Adrenal gland (tissue), 12 donors: ENCODE data around the gene RACK1. TPM values are rescaled to one million over a fixed set of nuclear protein-coding genes. Genes with fewer than 3 reads are reported as not detected.

ENCODE experiments used
- DNase-seq, 7 donors: peaks; one replicate each; pipeline ENCODE4 v3.0.0-alpha.2; 2019 to 2020
- H3K27ac ChIP-seq, 5 donors: fragments of 200-600 bp; sonication (generic) in 4 of 5; 1 replicate in 3 of 5; 2 replicates in 2 of 5; pipeline versions ENCODE4 v1.5.1 to v1.8.0; 2016 to 2020; ENCODE audit warnings: mild to moderate bottlenecking in 1 of 5
- H3K27me3 ChIP-seq: fragments of 200-600 bp; 2 replicates; pipeline ENCODE4 v1.8.0; 2021
- H3K36me3 ChIP-seq, 2 donors: fragments of 200-600 bp; replicated peaks in 1 of 2; 1 replicate in 1 of 2; 2 replicates in 1 of 2; pipeline versions ENCODE4 v1.5.1 to v1.8.0; 2018 to 2022
- H3K4me1 ChIP-seq, 2 donors: fragments of 200-600 bp; replicated peaks in 1 of 2; 1 replicate in 1 of 2; 2 replicates in 1 of 2; pipeline versions ENCODE4 v1.5.1 to v1.8.0; 2018 to 2021
- H3K4me3 ChIP-seq, 4 donors: fragments of 200-600 bp; sonication (generic) in 3 of 4; one replicate each; pipeline ENCODE4 v1.5.1; 2016 to 2018
- H3K9me3 ChIP-seq, 3 donors: fragments of 200-600 bp; sonication (generic) in 1 of 3; replicated peaks in 1 of 3; 1 replicate in 2 of 3; 2 replicates in 1 of 3; pipeline versions ENCODE4 v1.5.1 to v1.8.0; 2016 to 2021
- POLR2A ChIP-seq, 2 donors: fragments of 450-650 bp; IDR thresholded peaks; one replicate each; pipeline ENCODE4 v1.6.1; 2017; ENCODE audit warnings: antibody characterized with exemption in 2 of 2, mild to moderate bottlenecking in 2 of 2, moderate library complexity in 1 of 2
- WGBS, 4 donors: extraction: QIAGEN DNeasy Blood & Tissue Kit in 2 of 4; methylation state at CpG; one replicate each; pipeline versions ENCODE4 v1.1.5 to v1.1.7; 2013 to 2017; 5-methylcytosine and 5-hydroxymethylcytosine counted together
- intact Hi-C, 2 donors: fragments of 100-400 bp; cut with DNase I; formaldehyde crosslinking; loops; one replicate each; pipeline versions ENCODE4 v1.14.1 to v1.15.0; 2022 to 2023
- microRNA-seq, 3 donors: library from miRNA; unstranded; fragments of <30 nt; microRNA quantifications; one replicate each; pipeline ENCODE4, GENCODE V29; 2017 to 2020
- polyA plus RNA-seq, 3 donors: library from polyadenylated mRNA; stranded (reverse); fragments of 200-250 nt in 2 of 3; fragments of 350-450 nt in 1 of 3; fragmentation: Illumina TruSeq in 1 of 3; extraction: RNeasy Lipid Tissue Mini Kit (QIAGEN cat#74804) in 1 of 3; gene quantifications; one replicate each; pipeline ENCODE4 v1.2.3, GENCODE V29; 2013 to 2014
- small RNA-seq, 2 donors: library from RNA; depleted of rRNA; stranded (forward); fragments of <200 nt; gene quantifications; one replicate each; pipeline ENCODE3, GENCODE V24; 2016
- total RNA-seq, 9 donors: library from RNA; depleted of rRNA in 4 of 9; stranded (reverse); fragments of >200 nt in 4 of 9; fragments of 120-200 nt in 1 of 9; fragmentation: NEBNext Ultra II Directional in 1 of 9; extraction: Animal tissue kit (Norgen Biotek cat#: 25700) in 1 of 9; gene quantifications; one replicate each; pipeline versions ENCODE4 v1.1.0 to v1.2.4, GENCODE V29; 2013 to 2023
- TF ChIP-seq, protein P1 (sequence below), 6 experiments: fragments of 450-650 bp in 4 of 6; fragments of 200-600 bp in 2 of 6; sonication (generic) in 1 of 6; IDR thresholded peaks; 1 replicate in 5 of 6; 2 replicates in 1 of 6; pipeline versions ENCODE4 v1.5.1 to v1.8.0; 2016 to 2021; ENCODE audit warnings: antibody characterized with exemption in 6 of 6, mild to moderate bottlenecking in 2 of 6, moderate library complexity in 1 of 6
- donor health status: healthy with polysubstance abuse.
- donor health status: Bipolar disorder and iron deficiency.
- donor health status: DM: yes; HTN: yes; CAD: no.
- donor health status: DM: no; HTN: no; CAD: no.
- donor health status: DM: no; HTN: no; CAD: no.
- donor health status: DM: yes; HTN: yes; CAD: no.

Gene RACK1
- total and polyA plus RNA-seq, 12 donors: 1,252 to 3,641 (median 2,099) TPM

DNA sequence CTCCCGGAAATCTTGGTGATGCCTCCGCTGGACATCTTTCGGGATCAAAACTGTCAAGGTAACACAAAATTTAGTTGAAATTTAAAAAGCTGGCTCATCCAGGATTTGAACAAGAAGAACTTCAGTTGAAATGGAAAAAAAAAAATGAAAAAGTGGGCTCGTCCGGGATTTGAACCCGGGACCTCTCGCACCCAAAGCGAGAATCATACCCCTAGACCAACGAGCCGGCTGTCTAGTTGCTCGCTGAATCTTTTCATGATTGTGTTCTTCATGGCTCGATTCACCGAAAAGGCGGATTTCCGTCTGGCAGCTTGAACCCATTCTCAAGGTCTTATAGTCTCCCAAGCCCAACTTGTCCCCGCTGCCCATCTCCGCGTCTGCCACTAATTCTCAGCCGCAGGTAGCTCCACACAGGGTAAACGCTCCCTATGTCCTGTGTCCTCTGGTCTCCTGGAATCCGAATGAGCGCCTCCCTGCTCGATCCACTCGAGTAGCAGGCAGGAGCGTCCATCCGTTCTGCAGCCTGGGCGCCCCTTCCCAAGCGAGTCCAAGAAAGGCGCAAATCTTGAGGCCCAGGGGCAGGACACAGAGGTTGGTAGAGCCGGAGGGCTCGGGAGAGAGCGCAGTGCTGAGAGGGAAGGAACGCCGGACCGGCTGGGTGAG, 54.9 kb downstream of the RACK1 start:
- intact Hi-C loops: loop anchor here (5.0 kb wide), 2 partner anchors 33 to 73 kb away; partner anchors contain the start of genes TRIM41 (in 1 of the 2) and TRIM52 (in 1 of the 2)
- Histone ChIP-seq H3K27ac (peak overlapping the region in 3 of 5 donors; percentile 53 to 76 (median 75)), H3K4me3 (peak overlapping the region in 3 of 4 donors; percentile 51 to 82 (median 52)), H3K27me3 (no peaks in the 10 kb centered on the region), H3K36me3 (no peaks in the 10 kb centered on the region), H3K4me1 (peaks cover 22 to 30% of the 10 kb centered on the region in 2 donors), H3K9me3 (no peaks in the 10 kb centered on the region)
- peak; percentile 63 to 93 (median 77) for DNase-seq
- TF ChIP-seq, protein P1, sequence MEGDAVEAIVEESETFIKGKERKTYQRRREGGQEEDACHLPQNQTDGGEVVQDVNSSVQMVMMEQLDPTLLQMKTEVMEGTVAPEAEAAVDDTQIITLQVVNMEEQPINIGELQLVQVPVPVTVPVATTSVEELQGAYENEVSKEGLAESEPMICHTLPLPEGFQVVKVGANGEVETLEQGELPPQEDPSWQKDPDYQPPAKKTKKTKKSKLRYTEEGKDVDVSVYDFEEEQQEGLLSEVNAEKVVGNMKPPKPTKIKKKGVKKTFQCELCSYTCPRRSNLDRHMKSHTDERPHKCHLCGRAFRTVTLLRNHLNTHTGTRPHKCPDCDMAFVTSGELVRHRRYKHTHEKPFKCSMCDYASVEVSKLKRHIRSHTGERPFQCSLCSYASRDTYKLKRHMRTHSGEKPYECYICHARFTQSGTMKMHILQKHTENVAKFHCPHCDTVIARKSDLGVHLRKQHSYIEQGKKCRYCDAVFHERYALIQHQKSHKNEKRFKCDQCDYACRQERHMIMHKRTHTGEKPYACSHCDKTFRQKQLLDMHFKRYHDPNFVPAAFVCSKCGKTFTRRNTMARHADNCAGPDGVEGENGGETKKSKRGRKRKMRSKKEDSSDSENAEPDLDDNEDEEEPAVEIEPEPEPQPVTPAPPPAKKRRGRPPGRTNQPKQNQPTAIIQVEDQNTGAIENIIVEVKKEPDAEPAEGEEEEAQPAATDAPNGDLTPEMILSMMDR (IDR thresholded peaks at IDR 0.05): no peak
- no peak for TF ChIP-seq POLR2A (IDR thresholded peaks at IDR 0.05)
- WGBS, 4 donors: 1% methylated on average over 26 to 35 of the region's 35 CpGs

DNA sequence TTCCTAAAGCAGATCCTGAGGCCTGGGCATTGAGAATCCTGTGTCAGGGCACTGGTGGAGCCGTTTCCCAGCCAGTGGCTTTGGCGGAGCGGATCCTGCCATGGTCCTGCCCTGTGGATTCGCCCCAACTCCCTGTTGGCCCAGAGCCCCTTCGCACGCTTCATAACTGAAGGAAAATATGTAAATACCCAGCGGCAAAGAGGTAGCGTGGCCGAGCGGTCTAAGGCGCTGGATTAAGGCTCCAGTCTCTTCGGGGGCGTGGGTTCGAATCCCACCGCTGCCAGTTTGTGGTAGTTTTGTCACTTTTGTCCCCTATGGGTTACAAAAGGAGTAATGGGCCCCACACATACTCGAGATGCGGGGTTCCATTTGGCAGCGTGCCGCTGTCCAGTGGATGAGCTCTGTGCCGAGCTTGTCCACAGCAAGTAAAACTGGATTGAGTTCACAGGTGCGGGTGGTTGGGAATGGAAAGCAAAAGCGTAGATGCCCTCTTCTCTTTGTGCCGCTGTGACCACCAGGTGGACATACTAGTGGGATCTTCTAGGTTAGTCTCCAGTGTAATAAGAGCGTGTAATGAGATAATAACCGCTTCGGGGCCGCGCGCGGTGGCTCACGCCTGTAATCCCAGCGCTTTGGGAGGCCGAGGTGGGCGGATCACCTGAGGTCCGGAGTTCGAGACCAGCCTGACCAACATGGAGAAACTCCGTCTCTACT, 56.0 kb downstream of the RACK1 start:
- peak overlapping the region in 1 of 4 donors; percentile 82 for H3K4me3 ChIP-seq
- no peaks in the 10 kb centered on the region for H3K27me3 ChIP-seq
- TF ChIP-seq POLR2A (IDR thresholded peaks at IDR 0.05): no peak
- TF ChIP-seq, protein P1 (IDR thresholded peaks at IDR 0.05): peak in 2 of 6 experiments; percentile 33 to 44
- peak overlapping the region in 3 of 5 donors; percentile 53 to 75 (median 75) for H3K27ac ChIP-seq
- H3K36me3 ChIP-seq: no peaks in the 10 kb centered on the region
- peaks cover 22 to 25% of the 10 kb centered on the region in 2 donors for H3K4me1 ChIP-seq
- peak; percentile 71 to 94 (median 76) for DNase-seq
- intact Hi-C loops: loop anchor here (2.0 to 5.0 kb wide), 3 partner anchors 35 to 75 kb away; partner anchors contain the start of genes TRIM41 (in 2 of the 2) and TRIM52 (in 1 of the 2)
- H3K9me3 ChIP-seq: no peaks in the 10 kb centered on the region
- WGBS, 4 donors: 2 to 5% (median 4%) methylated on average over 14 to 37 of the region's 37 CpGs

DNA sequence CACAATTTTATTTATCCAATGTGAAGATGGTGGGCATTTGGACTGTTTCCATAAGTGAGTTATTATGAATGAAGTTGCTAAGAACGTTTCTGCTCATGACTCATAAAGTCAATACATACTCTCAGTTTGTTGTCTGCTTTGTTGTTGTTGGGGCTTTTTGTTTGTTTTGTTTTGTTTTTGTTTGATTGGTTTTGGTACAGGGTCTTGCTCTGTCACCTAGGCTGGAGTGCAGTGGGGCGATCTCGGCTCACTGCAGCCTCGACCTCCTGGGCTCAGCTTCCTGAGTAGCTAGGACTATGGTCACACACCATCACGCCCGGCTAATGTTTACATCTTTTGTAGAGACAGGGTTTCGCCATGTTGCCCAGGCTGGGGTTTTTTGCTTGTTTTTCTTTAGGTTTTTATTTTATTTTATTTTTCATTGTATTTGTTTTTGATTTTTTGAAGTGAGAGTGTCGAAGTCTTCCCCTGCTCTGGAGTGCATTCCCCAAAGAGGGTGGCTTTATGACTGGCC, 56.7 kb downstream of the RACK1 start:
- TF ChIP-seq, protein P1 (IDR thresholded peaks at IDR 0.05): no peak
- no peak for TF ChIP-seq POLR2A (IDR thresholded peaks at IDR 0.05)
- Histone ChIP-seq H3K27ac (peak overlapping the region in 2 of 5 donors; percentile 75), H3K4me3 (peak overlapping the region in 1 of 4 donors; percentile 82), H3K9me3 (no peaks in the 10 kb centered on the region), H3K27me3 (no peaks in the 10 kb centered on the region), H3K36me3 (no peaks in the 10 kb centered on the region), H3K4me1 (peaks cover 20 to 22% of the 10 kb centered on the region in 2 donors)
- DNase-seq: no peak
- 34 to 60% (median 40%) methylated on average over 8 of the region's 8 CpGs for WGBS, 4 donors
- intact Hi-C loops: loop anchor here (2.0 to 5.0 kb wide), 3 partner anchors 35 to 75 kb away; partner anchors contain the start of genes TRIM41 (in 2 of the 2) and TRIM52 (in 1 of the 2)

Small RNA genes lying within 50 kb of the gene (microRNA-seq; reads per million reads assigned to microRNA genes)
- 0 to 1.7 (median 0.45) reads per million in 3 donors for gene MIR4638

Small RNA genes lying within 50 kb of the gene (small RNA-seq; reads per million reads assigned to genes)
- gene MIR4638 (0 reads per million in 2 donors), gene SNORD95 (0 reads per million in 2 donors), gene SNORD96A (0 reads per million in 2 donors)

Other genes with a start within 250 kb of the RACK1 start
- gene BTNL9, start 203.6 kb downstream of the RACK1 start, total RNA-seq: 10 to 100 TPM in 7 of 9 donors, 1 to 10 TPM in 2; 5.6 to 32.0 (median 14.8) TPM
- 10 to 100 TPM in 2 of 3 donors, 1 to 10 TPM in 1; 4.2 to 62.7 (median 47.9) TPM for gene BTNL9, start 203.6 kb downstream of the RACK1 start, polyA plus RNA-seq
- not detected for gene OR2V1, start 112.7 kb downstream of the RACK1 start, total RNA-seq
- gene OR2V1, start 112.7 kb downstream of the RACK1 start, polyA plus RNA-seq: not detected
- not detected for gene OR2V2, start 96.3 kb downstream of the RACK1 start, total RNA-seq
- gene OR2V2, start 96.3 kb downstream of the RACK1 start, polyA plus RNA-seq: not detected
- gene TRIM7, start 38.7 kb downstream of the RACK1 start, total RNA-seq: 1 to 10 TPM in 7 of 9 donors, under 1 TPM in 2; 0.55 to 6.3 (median 4.2) TPM
- 1 to 10 TPM; 2.1 to 5.3 (median 3.4) TPM for gene TRIM7, start 38.7 kb downstream of the RACK1 start, polyA plus RNA-seq
- 10 to 100 TPM; 15.6 to 41.6 (median 19.6) TPM for gene TRIM41, start 20.6 kb downstream of the RACK1 start, total RNA-seq
- 10 to 100 TPM; 13.3 to 56.2 (median 28.1) TPM for gene TRIM41, start 20.6 kb downstream of the RACK1 start, polyA plus RNA-seq
- gene TRIM52, start 17.2 kb upstream of the RACK1 start, total RNA-seq: 10 to 100 TPM in 6 of 9 donors, 1 to 10 TPM in 3; 7.8 to 19.1 (median 12.1) TPM
- 10 to 100 TPM; 12.8 to 23.9 (median 14.4) TPM for gene TRIM52, start 17.2 kb upstream of the RACK1 start, polyA plus RNA-seq
- under 1 TPM in 1 of 9 donors, not detected in 8; 0.22 TPM for gene OR4F3, start 123.4 kb upstream of the RACK1 start, total RNA-seq
- gene OR4F3, start 123.4 kb upstream of the RACK1 start, polyA plus RNA-seq: not detected